Left lung (tissue), 10 donors: Measurements from ENCODE around the gene ZNF273. TPM values are rescaled to one million over a fixed set of nuclear protein-coding genes. Genes with fewer than 3 reads are reported as not detected.
"Not testable (repeated sequence)": the region's sequence is repeated elsewhere in the genome, so short reads cannot be mapped to it uniquely, and the experiment has no call there.

Source experiments
- ATAC-seq: fragments of 200-7000 bp; cut with Tn5 transposase; one replicate; pipeline ENCODE4 v1.9.1; 2020; ENCODE audit warnings: moderate library complexity
- DNase-seq, 4 donors: peaks; one replicate each; pipeline ENCODE4 v3.0.0-alpha.2; 2013 to 2020
- H3K27ac ChIP-seq, 2 donors: fragments of 200-600 bp; sonication (generic) in 1 of 2; one replicate each; pipeline versions ENCODE4 v1.5.0 to v1.8.0; 2020 to 2021
- H3K27me3 ChIP-seq, 2 donors: fragments of 200-600 bp; sonication (generic) in 1 of 2; one replicate each; pipeline versions ENCODE4 v1.5.0 to v1.8.0; 2020 to 2021
- H3K36me3 ChIP-seq, 2 donors: fragments of 200-600 bp; sonication (generic) in 1 of 2; one replicate each; pipeline versions ENCODE4 v1.5.0 to v1.8.0; 2020 to 2021
- H3K4me1 ChIP-seq, 2 donors: fragments of 200-600 bp; one replicate each; pipeline ENCODE4 v1.8.0; 2021
- H3K4me3 ChIP-seq, 2 donors: fragments of 200-600 bp; sonication (generic) in 1 of 2; one replicate each; pipeline versions ENCODE4 v1.5.0 to v1.8.0; 2020 to 2021; ENCODE audit warnings: mild to moderate bottlenecking in 1 of 2
- H3K9me3 ChIP-seq, 2 donors: fragments of 200-600 bp; sonication (generic) in 1 of 2; one replicate each; pipeline versions ENCODE4 v1.5.0 to v1.8.0; 2020 to 2021
- CTCF ChIP-seq, 2 donors: fragments of 200-600 bp; sonication (generic) in 1 of 2; IDR thresholded peaks; one replicate each; pipeline versions ENCODE4 v1.5.0 to v1.8.0; 2021; ENCODE audit warnings: antibody characterized with exemption in 2 of 2
- intact Hi-C, 2 donors: fragments of 100-400 bp; cut with DNase I; formaldehyde crosslinking; loops; one replicate each; pipeline versions ENCODE4 v1.11.2 to v1.14.2; 2022
- polyA plus RNA-seq, 6 donors: library from polyadenylated mRNA; unstranded; fragments of 120-200 nt; gene quantifications; one replicate each; pipeline ENCODE4 v1.2.1, GENCODE V29; 2013; ENCODE audit not compliant: insufficient read length in 6 of 6
- total RNA-seq, 2 donors: library from RNA; stranded (reverse); fragmentation: NEBNext Ultra II Directional; extraction: Animal tissue kit (Norgen Biotek cat#: 25700); gene quantifications; one replicate each; pipeline ENCODE4 v1.2.1, GENCODE V29; 2021
- donor health status: DM: no; HTN: yes; CAD: no.
- donor health status: DM: no; HTN: no; CAD: no.

Gene ZNF273
- total and polyA plus RNA-seq, 8 donors = 5.0 to 16.7 (median 13.3) TPM

DNA sequence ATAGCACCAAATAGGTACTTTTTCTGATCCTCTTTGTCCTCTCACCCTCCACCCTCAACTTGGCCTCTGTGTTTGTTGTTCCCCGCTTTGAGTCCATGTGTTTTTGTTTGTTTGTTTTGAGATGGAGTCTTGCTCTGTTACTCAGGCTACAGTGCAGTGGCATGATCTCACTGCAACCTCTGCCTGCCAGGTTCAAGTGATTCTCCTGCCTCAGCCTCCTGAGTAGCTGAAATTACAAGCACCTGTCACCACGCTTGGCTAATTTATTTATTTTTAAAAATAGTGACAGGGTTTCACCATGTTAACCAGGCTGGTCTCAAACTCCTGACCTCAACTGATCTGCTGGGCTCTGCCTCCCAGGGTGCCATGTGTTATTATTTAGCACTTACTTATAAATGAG lies 5.3 kb downstream of the ZNF273 start:
- ATAC-seq (no peak), DNase-seq (no peak)
- no peaks in the 10 kb centered on the region for H3K27me3 ChIP-seq
- peaks cover 0 to 11% of the 10 kb centered on the region in 2 donors for H3K9me3 ChIP-seq
- intact Hi-C loops = no loop called here
- peaks cover 5 to 18% of the 10 kb centered on the region in 2 donors for H3K4me1 ChIP-seq
- H3K27ac ChIP-seq = no peak overlapping the region
- H3K36me3 ChIP-seq = no peaks in the 10 kb centered on the region
- TF ChIP-seq CTCF (IDR thresholded peaks at IDR 0.05) = no peak
- no peak overlapping the region for H3K4me3 ChIP-seq

DNA sequence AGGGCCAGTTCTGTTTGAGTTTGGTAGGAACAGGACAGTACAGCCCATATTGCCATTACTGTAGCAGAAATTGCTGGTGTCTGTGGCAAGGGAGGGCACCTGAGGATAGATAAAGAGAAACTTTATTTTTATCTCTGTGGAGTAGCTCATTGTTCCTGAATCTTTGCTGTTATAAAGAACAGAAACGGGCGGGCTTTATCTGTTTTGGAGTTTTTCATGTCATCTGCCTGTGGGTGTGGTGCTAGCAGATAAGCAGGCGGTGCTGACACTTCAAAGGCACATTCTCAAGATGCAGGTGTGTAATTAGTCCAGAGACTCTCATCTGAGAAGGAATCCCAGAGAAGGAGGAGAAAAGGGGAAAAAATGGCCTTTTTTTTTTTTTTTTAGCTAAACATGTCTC lies 11.5 kb downstream of the ZNF273 start:
- H3K9me3 ChIP-seq = peaks cover 0 to 26% of the 10 kb centered on the region in 2 donors
- no peak for DNase-seq
- ATAC-seq = no peak
- peaks cover 0 to 17% of the 10 kb centered on the region in 2 donors for H3K36me3 ChIP-seq
- no peak overlapping the region for H3K4me3 ChIP-seq
- no peak overlapping the region for H3K27ac ChIP-seq
- H3K4me1 ChIP-seq = no peaks in the 10 kb centered on the region
- intact Hi-C loops = no loop called here
- no peak for TF ChIP-seq CTCF (IDR thresholded peaks at IDR 0.05)
- no peaks in the 10 kb centered on the region for H3K27me3 ChIP-seq

GRCh38 chr7:64915301-64915700 lies 12.2 kb downstream of the ZNF273 start:
- H3K27me3 ChIP-seq, DNase-seq, intact Hi-C loops, H3K27ac ChIP-seq, ATAC-seq, H3K4me1 ChIP-seq, H3K4me3 ChIP-seq: not testable (repeated sequence)
- Histone ChIP-seq H3K9me3 (peaks cover 0 to 24% of the 10 kb centered on the region in 2 donors), H3K36me3 (peaks cover 0 to 17% of the 10 kb centered on the region in 2 donors)

- H3K27ac ChIP-seq, H3K4me1 ChIP-seq, intact Hi-C loops, H3K4me3 ChIP-seq, H3K27me3 ChIP-seq, ATAC-seq, DNase-seq: not testable (repeated sequence)
- Histone ChIP-seq H3K36me3 (peaks cover 0 to 58% of the 10 kb centered on the region in 2 donors), H3K9me3 (peaks cover 0 to 98% of the 10 kb centered on the region in 2 donors)
Observed at GRCh38 chr7:64928252-64929187, 25.4 kb downstream of the ZNF273 start.

DNA sequence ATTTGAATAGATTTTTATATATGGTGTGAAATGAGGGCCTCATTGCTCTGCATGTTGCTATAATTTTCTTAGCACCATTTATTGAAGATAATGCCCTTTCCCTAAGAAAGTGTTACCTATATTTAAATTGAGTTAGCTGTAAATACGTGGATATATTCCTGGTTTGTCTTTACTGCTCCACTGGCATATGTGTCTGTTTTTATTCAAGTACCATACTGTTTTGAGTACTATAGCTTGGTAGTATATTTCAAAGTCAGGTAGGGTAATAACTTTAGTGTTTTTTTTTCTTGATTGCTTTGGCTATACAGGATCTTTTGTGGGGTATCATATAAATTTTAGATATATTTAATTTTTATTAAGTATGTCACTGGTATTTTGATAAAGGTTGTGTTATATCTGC lies 31.4 kb downstream of the ZNF273 start:
- H3K36me3 ChIP-seq = peaks cover 0 to under 1% of the 10 kb centered on the region in 2 donors
- intact Hi-C loops = no loop called here
- H3K4me1 ChIP-seq = no peaks in the 10 kb centered on the region
- no peak for ATAC-seq
- H3K27ac ChIP-seq = no peak overlapping the region
- TF ChIP-seq CTCF (IDR thresholded peaks at IDR 0.05) = no peak
- DNase-seq = no peak
- no peak overlapping the region for H3K4me3 ChIP-seq
- H3K9me3 ChIP-seq = peaks cover 0 to 52% of the 10 kb centered on the region in 2 donors
- no peaks in the 10 kb centered on the region for H3K27me3 ChIP-seq

DNA sequence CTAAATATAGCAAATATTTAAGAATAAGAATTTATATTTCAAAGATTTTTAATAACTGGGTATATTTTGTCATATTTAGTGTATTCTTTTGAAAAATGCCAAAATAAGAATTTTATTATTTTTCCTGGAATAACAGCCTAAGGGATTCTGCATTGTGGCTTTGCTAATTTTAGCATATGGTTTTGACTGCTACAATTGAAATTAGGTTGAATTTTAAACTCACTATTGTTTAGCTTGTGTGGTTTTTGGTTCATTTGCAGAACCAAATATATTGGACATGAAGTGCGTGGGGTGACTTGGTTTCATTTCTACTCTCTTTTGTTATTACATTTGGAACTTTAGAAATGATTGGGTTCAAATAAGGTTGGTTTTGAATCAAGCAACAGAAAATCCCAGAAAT lies 35.5 kb downstream of the ZNF273 start:
- no peaks in the 10 kb centered on the region for H3K36me3 ChIP-seq
- peaks cover 0 to 14% of the 10 kb centered on the region in 2 donors for H3K9me3 ChIP-seq
- no peak overlapping the region for H3K27ac ChIP-seq
- no peak for ATAC-seq
- no peak overlapping the region for H3K4me3 ChIP-seq
- no peaks in the 10 kb centered on the region for H3K4me1 ChIP-seq
- H3K27me3 ChIP-seq = peaks cover 0 to 12% of the 10 kb centered on the region in 2 donors
- TF ChIP-seq CTCF (IDR thresholded peaks at IDR 0.05) = no peak
- no peak for DNase-seq
- intact Hi-C loops = no loop called here

DNA sequence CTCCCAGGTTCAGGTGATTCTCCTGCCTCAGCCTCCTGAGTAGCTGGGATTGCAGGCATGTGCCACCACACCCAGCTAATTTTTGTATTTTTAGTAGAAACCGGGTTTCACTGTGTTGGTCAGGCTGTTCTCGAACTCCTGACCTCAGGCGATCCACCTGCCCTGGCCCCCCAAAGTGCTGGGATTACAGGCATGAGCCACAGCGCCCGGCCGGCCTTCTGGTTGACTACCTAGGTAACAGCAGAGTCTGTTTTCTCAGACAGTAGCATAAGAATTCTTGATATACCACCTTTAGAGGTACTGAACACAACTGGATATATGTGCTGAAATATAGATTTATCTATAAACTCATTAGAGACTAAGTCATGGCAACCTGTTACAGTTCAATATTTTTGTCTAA lies 36.9 kb downstream of the ZNF273 start:
- H3K9me3 ChIP-seq, H3K27ac ChIP-seq, ATAC-seq, DNase-seq, H3K4me3 ChIP-seq, H3K4me1 ChIP-seq, H3K36me3 ChIP-seq, intact Hi-C loops: not testable (repeated sequence)
- peaks cover 0 to 20% of the 10 kb centered on the region in 2 donors for H3K27me3 ChIP-seq

DNA sequence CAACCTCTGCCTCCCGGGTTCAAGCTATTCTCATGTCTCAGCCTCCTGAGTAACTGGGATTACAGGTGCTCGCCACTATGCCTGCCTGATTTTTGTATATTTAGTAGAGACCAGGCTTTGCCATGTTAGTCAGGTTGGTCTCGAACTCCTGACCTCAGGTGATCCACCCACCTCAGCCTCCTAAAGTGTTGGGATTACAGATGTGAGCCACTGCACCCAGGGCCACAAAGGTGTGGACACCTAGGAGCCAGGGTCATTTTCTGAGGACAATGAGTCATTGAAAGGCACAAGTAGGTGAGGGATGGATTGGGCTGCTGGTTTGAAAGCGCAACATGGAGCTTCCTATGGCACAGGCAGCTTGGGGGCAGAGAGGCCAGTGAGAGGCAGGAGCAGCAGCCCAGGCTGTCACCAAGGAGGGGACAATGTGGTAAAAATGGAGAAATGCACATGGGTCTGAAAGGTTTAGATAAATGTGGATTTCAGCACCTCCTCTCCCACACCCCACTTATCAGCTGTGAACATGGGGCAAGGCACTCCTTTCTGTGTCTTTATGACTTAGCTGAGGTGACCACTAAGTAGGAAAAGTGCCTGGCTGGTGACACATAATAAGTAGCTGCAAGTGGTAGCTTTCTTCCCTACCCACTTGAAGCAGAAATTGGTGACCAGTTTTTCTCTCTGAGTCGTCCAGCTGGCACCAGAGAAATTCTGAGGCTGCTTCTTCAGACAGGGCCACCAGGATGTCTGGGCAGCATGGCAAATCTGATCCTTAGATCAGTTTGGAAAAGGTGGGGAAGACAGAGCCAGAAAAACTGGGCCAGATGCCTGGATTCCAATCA lies 41.8 kb downstream of the ZNF273 start:
- ATAC-seq = peak; percentile 22

More for the DNA sequence above, 41.8 kb downstream of the ZNF273 start:
- H3K4me3 ChIP-seq, H3K4me1 ChIP-seq, H3K9me3 ChIP-seq, H3K27ac ChIP-seq, intact Hi-C loops, H3K36me3 ChIP-seq, DNase-seq: not testable (repeated sequence)
- H3K27me3 ChIP-seq = peaks cover 10 to 67% of the 10 kb centered on the region in 2 donors
